Natural killer cell treated with Interleukin-12 subunit alpha and Interleukin-12 subunit beta and Interleukin-15 and Interleukin-18, amount 100 ng/mL, for 72 hours (primary cell): ENCODE results near the gene NRROS. TPM values are rescaled to one million over a fixed set of nuclear protein-coding genes. Genes with fewer than 3 reads are reported as not detected.
"Not testable (repeated sequence)": the region's sequence is repeated elsewhere in the genome, so short reads cannot be mapped to it uniquely, and the experiment has no call there.

Experiments
- ATAC-seq, 2 donors: fragments of 150-1000 bp; cut with Tn5 transposase in 1 of 2; sonication (Bioruptor Pico), chemical (Tn5 transposase) in 1 of 2; 2 replicates each; pipeline ENCODE4 v1.10.0; 2021
- DNase-seq: peaks from one replicate; pipeline ENCODE4 v3.0.0; 2022; ENCODE audit warnings: low spot score
- H3K27ac Mint-ChIP-seq, 2 donors: 1 replicate in 1 of 2; 2 replicates in 1 of 2; pipeline ENCODE4 v1.8.0; 2022; ENCODE audit warnings: mixed read lengths in 2 of 2, mild to moderate bottlenecking in 1 of 2, moderate library complexity in 1 of 2
- H3K27me3 Mint-ChIP-seq, 2 donors: 1 replicate in 1 of 2; 2 replicates in 1 of 2; pipeline ENCODE4 v1.8.0; 2022; ENCODE audit warnings: mixed read lengths in 2 of 2
- H3K36me3 Mint-ChIP-seq: one replicate; pipeline ENCODE4 v1.8.0; 2022; ENCODE audit warnings: mixed read lengths
- H3K4me1 Mint-ChIP-seq, 2 donors: 1 replicate in 1 of 2; 2 replicates in 1 of 2; pipeline ENCODE4 v1.8.0; 2022; ENCODE audit warnings: low read depth in 2 of 2, mixed read lengths in 2 of 2, mild to moderate bottlenecking in 1 of 2
- H3K4me3 Mint-ChIP-seq: one replicate; pipeline ENCODE4 v1.8.0; 2022; ENCODE audit warnings: mixed read lengths
- H3K9me3 Mint-ChIP-seq: 2 replicates; pipeline ENCODE4 v1.8.0; 2022; ENCODE audit warnings: mixed read lengths
- total RNA-seq, 2 donors: library from RNA; stranded (reverse); gene quantifications; one replicate each; pipeline ENCODE4 v1.2.3, GENCODE V29; 2022

Gene NRROS
- total RNA-seq, 2 donors from 2014 or later: 40.3 to 55.7 TPM

- Mint-ChIP-seq H3K4me1 (peaks cover 62 to 68% of the 10 kb centered on the region in 2 donors), H3K27ac (peak overlapping the region; percentile 90 to 94), H3K27me3 (no peaks in the 10 kb centered on the region), H3K4me3 (peak overlapping the region; percentile 84), H3K36me3 (no peaks in the 10 kb centered on the region), H3K9me3 (no peaks in the 10 kb centered on the region)
- DNase-seq: no peak
- no peak for ATAC-seq
Observed at GRCh38 chr3:196633555-196634151, 5.8 kb upstream of the NRROS start.

GRCh38 chr3:196634224-196634623 lies 5.3 kb upstream of the NRROS start:
- Mint-ChIP-seq H3K4me1 (peaks cover 68 to 74% of the 10 kb centered on the region in 2 donors), H3K4me3 (peak overlapping the region; percentile 84), H3K27ac (peak overlapping the region; percentile 90 to 94), H3K27me3 (no peaks in the 10 kb centered on the region), H3K36me3 (no peaks in the 10 kb centered on the region), H3K9me3 (no peaks in the 10 kb centered on the region)
- DNase-seq: no peak
- ATAC-seq: no peak

DNA sequence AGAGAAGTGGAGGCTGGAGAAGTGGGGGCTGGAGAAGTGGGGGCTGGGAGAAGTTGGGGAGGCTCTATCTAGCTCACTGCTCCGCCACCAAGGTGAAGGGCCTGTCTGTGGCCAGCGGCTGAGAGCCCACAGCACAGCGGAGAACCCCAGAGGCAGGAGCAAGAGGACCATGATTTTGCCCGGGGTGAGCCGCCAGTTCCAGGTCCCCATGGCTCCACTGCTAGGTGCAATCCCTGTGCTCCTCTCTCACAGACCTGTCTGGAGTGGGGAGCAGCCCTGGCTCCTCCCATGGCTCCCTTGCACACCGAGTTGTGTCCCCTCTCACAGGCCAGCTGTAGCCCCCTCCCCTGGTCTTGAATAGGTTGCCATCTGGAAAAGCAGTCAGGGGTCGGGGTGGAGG lies 4.7 kb upstream of the NRROS start:
- Mint-ChIP-seq H3K9me3 (no peaks in the 10 kb centered on the region), H3K27ac (peak overlapping the region; percentile 94 to 96), H3K4me1 (peaks cover 68 to 71% of the 10 kb centered on the region in 2 donors), H3K27me3 (no peaks in the 10 kb centered on the region), H3K36me3 (no peaks in the 10 kb centered on the region), H3K4me3 (no peak overlapping the region)
- DNase-seq: no peak
- ATAC-seq: no peak

DNA sequence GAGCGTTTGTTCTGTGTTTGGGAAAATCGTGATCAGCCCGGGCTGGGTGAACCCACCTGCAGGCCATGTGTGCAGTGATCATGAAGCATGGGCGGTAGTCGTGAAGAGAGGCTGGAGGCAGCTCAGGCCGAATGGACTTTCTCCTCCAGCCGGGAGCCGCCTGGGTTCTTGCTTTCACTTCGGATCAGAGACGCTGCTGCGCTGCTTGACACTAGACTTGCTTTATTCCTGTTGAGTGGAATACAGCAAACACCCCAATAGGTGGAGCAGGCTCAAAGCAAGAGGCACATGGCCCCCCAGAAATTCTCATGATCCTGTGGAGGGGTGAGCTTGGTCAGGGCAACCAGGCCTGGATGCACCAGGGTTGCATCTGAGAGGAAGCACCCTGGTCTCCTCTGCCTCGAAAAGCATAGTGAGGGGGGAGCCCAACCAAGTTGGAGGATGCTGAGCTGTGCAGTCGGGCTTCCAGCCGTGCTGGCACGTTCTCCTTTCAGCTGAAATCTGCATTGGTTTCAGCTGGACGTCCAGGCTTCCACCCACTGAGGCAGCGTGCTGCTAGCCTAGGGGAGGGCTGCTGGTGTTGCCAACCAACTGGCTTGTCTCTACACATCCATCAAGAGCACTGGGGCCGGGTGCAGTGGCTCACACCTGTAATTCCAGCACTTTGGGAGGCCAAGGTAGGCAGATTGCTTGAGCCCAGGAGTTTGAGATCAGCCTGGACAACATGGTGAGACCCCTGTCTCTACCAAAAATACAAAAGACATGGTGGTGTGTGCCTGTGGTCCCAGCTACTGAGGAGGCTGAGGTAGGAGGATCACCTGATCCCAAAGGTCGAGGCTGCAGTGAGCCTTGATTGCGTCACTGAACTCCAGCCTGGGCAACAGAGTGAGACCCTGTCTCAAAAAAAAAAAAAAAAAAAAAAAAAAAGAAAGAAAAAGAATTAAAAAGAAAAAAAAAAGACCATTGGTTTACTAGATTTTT lies 2.8 kb upstream of the NRROS start:
- Mint-ChIP-seq H3K27ac (peak overlapping the region; percentile 94 to 96), H3K4me1 (peaks cover 64 to 69% of the 10 kb centered on the region in 2 donors), H3K4me3 (peak overlapping the region; percentile 51), H3K9me3 (no peaks in the 10 kb centered on the region), H3K27me3 (no peaks in the 10 kb centered on the region), H3K36me3 (no peaks in the 10 kb centered on the region)
- ATAC-seq (no peak), DNase-seq (no peak)

DNA sequence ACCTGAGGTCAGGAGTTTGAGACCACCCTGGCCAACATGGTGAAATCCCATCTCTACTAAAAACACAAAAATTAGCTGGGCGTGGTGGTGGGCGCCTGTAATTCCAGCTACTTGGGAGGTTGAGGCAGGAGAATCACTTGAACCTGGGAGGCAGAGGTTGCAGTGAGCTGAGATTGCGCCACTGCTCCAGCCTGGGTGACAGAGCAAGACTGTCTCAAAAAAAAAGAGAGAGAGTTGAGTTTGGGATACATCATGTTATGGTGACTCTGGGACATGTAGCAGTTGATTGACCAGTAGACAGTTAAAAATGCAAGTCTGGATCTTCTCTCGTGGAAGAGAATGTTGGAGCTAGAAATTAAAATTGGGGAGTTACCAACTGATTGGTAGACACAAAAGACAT lies 1.6 kb upstream of the NRROS start:
- Mint-ChIP-seq H3K27ac (peak overlapping the region; percentile 94 to 96), H3K4me3 (peak overlapping the region; percentile 38), H3K4me1 (peaks cover 66 to 69% of the 10 kb centered on the region in 2 donors)
- H3K9me3 Mint-ChIP-seq, H3K27me3 Mint-ChIP-seq, H3K36me3 Mint-ChIP-seq, DNase-seq, ATAC-seq: not testable (repeated sequence)

DNA sequence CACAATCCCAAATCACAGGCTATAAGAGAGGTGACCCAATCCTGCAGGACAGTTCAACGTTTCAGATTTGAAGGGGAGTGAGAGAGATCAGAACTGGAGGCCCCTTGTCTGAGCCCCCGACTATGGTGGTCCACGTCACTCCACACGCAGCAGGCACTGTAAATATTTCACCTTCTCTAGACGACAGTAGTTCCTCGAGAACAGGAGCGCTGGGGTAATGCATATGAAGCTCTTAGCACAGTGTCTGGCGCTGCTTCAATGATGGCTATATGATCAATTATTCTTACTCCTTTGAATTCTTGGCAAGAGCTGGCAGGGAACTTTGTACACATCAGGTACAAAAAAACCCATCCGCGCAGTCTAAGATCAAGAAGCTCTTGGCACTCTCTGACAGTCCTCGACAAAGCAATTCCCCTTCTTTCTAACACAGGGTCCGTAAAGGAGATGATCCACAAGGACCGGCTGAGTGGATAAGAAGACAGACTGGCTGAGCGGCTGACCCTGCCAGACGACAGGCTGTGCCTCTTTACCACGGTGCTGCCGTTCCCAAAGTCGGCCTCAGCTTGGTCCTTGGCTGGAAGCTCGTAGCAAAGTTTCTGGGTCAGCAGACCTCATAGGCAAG lies 522 bp upstream of the NRROS start:
- Mint-ChIP-seq H3K4me3 (peak overlapping the region; percentile 98), H3K36me3 (no peaks in the 10 kb centered on the region), H3K27ac (peak overlapping the region; percentile 94 to 96), H3K4me1 (peaks cover 65 to 69% of the 10 kb centered on the region in 2 donors), H3K9me3 (no peaks in the 10 kb centered on the region), H3K27me3 (no peaks in the 10 kb centered on the region)
- ATAC-seq (no peak), DNase-seq (no peak)

DNA sequence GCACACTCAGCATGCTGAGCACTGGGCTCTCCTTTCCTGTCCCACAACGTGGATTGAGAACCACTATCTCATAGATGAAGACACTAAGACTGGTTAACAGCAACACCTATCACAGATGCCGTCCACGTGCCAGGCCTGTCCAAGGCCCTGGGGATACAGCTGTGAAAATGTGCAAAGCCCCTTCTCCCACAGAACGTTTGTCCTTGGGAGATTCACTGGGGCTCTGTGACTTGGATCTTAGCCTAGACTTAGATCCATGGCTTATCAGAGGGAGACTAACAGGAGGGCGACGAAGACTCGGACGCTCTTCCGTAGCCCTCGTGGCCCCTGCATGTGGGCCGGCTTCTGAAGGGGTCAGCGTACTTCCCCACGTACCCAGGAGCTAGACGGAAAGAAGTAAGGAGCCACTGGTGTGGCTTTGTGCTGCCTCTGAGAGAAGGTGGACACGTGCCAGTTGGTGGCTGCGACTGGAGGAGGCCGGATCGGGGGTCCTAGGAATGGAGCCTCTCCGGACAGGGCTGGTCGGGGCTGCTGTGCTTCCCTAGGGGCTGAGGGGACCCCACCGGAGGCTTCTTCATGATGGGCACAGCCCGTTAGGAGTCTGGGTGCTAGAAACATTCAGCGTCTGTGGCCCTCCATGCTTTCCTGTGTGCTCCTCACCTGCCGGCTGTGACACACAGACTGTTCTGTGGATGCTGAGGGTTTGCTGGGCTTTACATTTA lies 964 bp downstream of the NRROS start:
- Mint-ChIP-seq H3K4me1 (peaks cover 68 to 79% of the 10 kb centered on the region in 2 donors), H3K27ac (peak overlapping the region; percentile 94 to 96), H3K36me3 (no peaks in the 10 kb centered on the region), H3K4me3 (peak overlapping the region; percentile 98), H3K27me3 (no peaks in the 10 kb centered on the region), H3K9me3 (no peaks in the 10 kb centered on the region)
- DNase-seq (no peak), ATAC-seq (peak in 1 of 2 donors; percentile 41)

- H3K4me1 Mint-ChIP-seq: peaks cover 72 to 80% of the 10 kb centered on the region in 2 donors
- H3K4me3 Mint-ChIP-seq: peak overlapping the region; percentile 98
- DNase-seq: no peak
- peak overlapping the region; percentile 94 to 96 for H3K27ac Mint-ChIP-seq
- no peaks in the 10 kb centered on the region for H3K27me3 Mint-ChIP-seq
- ATAC-seq: peak; percentile 7 to 26
- H3K9me3 Mint-ChIP-seq: no peaks in the 10 kb centered on the region
- no peaks in the 10 kb centered on the region for H3K36me3 Mint-ChIP-seq
Observed at GRCh38 chr3:196641333-196642054, 2.0 kb downstream of the NRROS start.

DNA sequence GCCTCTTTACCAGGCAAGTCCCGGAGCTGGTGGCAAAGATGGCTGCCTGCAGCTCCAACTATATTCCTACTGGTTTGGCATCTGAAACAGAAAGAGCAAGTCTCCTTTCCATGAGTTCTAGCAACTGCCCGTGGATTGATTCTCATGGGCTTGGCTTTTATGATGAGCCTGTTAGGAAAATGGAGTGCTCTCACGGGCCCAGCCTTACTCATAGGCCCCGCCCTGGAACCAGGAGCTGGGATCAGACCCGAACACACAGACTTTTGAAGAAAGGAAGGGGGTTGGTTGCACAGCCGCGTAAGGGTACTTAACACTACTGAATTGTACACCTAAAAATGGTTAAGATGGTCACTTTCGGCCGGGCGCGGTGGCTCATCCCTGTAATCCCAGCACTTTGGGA lies 2.9 kb downstream of the NRROS start:
- ATAC-seq (no peak), DNase-seq (no peak)
- Mint-ChIP-seq H3K27ac (peak overlapping the region; percentile 94 to 96), H3K9me3 (no peaks in the 10 kb centered on the region), H3K36me3 (no peaks in the 10 kb centered on the region), H3K4me1 (peaks cover 75 to 86% of the 10 kb centered on the region in 2 donors), H3K27me3 (no peaks in the 10 kb centered on the region), H3K4me3 (peak overlapping the region; percentile 98)

- Mint-ChIP-seq H3K36me3 (no peaks in the 10 kb centered on the region), H3K4me3 (peak overlapping the region; percentile 98), H3K4me1 (peaks cover 71 to 78% of the 10 kb centered on the region in 2 donors), H3K9me3 (no peaks in the 10 kb centered on the region), H3K27ac (peak overlapping the region; percentile 94 to 96), H3K27me3 (no peaks in the 10 kb centered on the region)
- ATAC-seq: peak; percentile 72 to 87
- peak; percentile 91 for DNase-seq
Observed at GRCh38 chr3:196643201-196643749, 3.8 kb downstream of the NRROS start.

DNA sequence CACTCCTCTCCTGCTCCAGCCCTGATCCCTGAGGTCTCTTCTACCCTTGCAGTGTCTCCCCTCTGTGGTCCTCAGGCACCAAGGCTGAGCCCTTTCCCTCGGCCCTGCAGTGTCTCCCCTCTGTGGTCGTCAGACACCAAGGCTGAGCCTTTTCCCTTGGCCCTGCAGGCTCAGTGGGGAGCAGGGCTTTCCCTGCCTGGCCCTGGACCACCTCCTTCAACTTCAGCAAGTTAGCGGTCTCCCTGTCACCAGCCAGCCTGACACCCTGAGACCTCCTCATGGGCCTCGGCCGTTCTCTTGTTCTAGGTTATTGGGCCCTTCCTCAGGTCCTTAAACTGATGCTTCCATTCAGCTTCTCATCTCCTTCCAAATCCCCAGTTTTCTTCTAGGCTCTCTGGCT lies 4.3 kb downstream of the NRROS start:
- H3K4me3 Mint-ChIP-seq: peak overlapping the region; percentile 98
- H3K27ac Mint-ChIP-seq: peak overlapping the region; percentile 94 to 96
- no peaks in the 10 kb centered on the region for H3K36me3 Mint-ChIP-seq
- ATAC-seq (no peak), DNase-seq (no peak)
- H3K4me1 Mint-ChIP-seq: peaks cover 71 to 74% of the 10 kb centered on the region in 2 donors
- H3K9me3 Mint-ChIP-seq: no peaks in the 10 kb centered on the region
- no peaks in the 10 kb centered on the region for H3K27me3 Mint-ChIP-seq

- H3K27me3 Mint-ChIP-seq: no peaks in the 10 kb centered on the region
- no peaks in the 10 kb centered on the region for H3K9me3 Mint-ChIP-seq
- no peaks in the 10 kb centered on the region for H3K36me3 Mint-ChIP-seq
- ATAC-seq: peak in 1 of 2 donors; percentile 13
- H3K4me3 Mint-ChIP-seq: peak overlapping the region; percentile 98
- no peak for DNase-seq
- H3K27ac Mint-ChIP-seq: peak overlapping the region; percentile 94 to 96
- peaks cover 66% of the 10 kb centered on the region in 2 donors for H3K4me1 Mint-ChIP-seq
Observed at GRCh38 chr3:196645096-196645495, 5.6 kb downstream of the NRROS start.
